Transverse colon (tissue), 4 donors: Measurements from ENCODE around the gene PRKG1.

Experiments used
- CTCF ChIP-seq, 5 experiments: fragments of 200-600 bp in 3 of 5; fragments of 450-650 bp in 2 of 5; sonication (generic) in 3 of 5; IDR thresholded peaks; 1 replicate in 2 of 5; 2 replicates in 3 of 5; pipeline ENCODE4 v1.5.1; 2016 to 2017; ENCODE audit warnings: antibody characterized with exemption in 5 of 5, inconsistent platforms in 3 of 5, mild to moderate bottlenecking in 2 of 5, moderate library complexity in 1 of 5
- EP300 ChIP-seq: sonication (generic); formaldehyde crosslinking; IDR thresholded peaks from one replicate; pipeline ENCODE4 v1.6.1; 2017; ENCODE audit warnings: antibody characterized with exemption, low read depth
- POLR2A ChIP-seq: fragments of 450-650 bp; IDR thresholded peaks from one replicate; pipeline ENCODE4 v1.6.1; 2016; ENCODE audit warnings: antibody characterized with exemption, mild to moderate bottlenecking, moderate library complexity
- POLR2AphosphoS5 ChIP-seq, 3 donors: sonication (generic); formaldehyde crosslinking; IDR thresholded peaks; one replicate each; pipeline ENCODE4 v1.6.1; 2016; ENCODE audit warnings: antibody characterized with exemption in 3 of 3

GRCh38 chr10:51786684-51787035 is 712.4 kb downstream of the PRKG1 start:
- no peak for TF ChIP-seq CTCF (IDR thresholded peaks at IDR 0.05)
- no peak for TF ChIP-seq POLR2AphosphoS5 (IDR thresholded peaks at IDR 0.05)
- no peak for TF ChIP-seq POLR2A
- no peak for TF ChIP-seq EP300
